Prostate gland (tissue), 2 donors: ENCODE data around the gene TMEM131. TPM values are rescaled to one million over a fixed set of nuclear protein-coding genes. Genes with fewer than 3 reads are reported as not detected.

ENCODE experiments used
- DNase-seq: peaks from one replicate; pipeline ENCODE4 v3.0.0-alpha.2; 2019; ENCODE audit warnings: low spot score
- H3K27ac ChIP-seq, 2 donors: fragments of 200-600 bp; sonication (generic); 2 replicates each; pipeline ENCODE4 v1.5.1; 2017 to 2019
- H3K27me3 ChIP-seq: fragments of 200-600 bp; sonication (generic); replicated peaks from 2 replicates; pipeline ENCODE4 v1.5.1; 2019; ENCODE audit not compliant: insufficient read depth
- H3K36me3 ChIP-seq, 2 donors: fragments of 200-600 bp; sonication (generic); 1 replicate in 1 of 2; 2 replicates in 1 of 2; pipeline versions ENCODE4 v1.5.1 to v1.8.1; 2017 to 2019
- H3K4me1 ChIP-seq: fragments of 200-600 bp; sonication (generic); replicated peaks from 2 replicates; pipeline ENCODE4 v1.5.1; 2019
- H3K4me3 ChIP-seq, 2 donors: fragments of 200-600 bp; sonication (generic); 2 replicates each; pipeline ENCODE4 v1.5.1; 2017 to 2019
- H3K9me3 ChIP-seq: fragments of 200-600 bp; sonication (generic); 2 replicates; pipeline ENCODE4 v1.5.1; 2017
- CTCF ChIP-seq, 4 experiments: fragments of 200-600 bp in 2 of 4; fragments of 450-650 bp in 2 of 4; sonication (generic) in 2 of 4; IDR thresholded peaks; 1 replicate in 3 of 4; 2 replicates in 1 of 4; pipeline ENCODE4 v1.5.1; 2016 to 2019; ENCODE audit warnings: antibody characterized with exemption in 4 of 4, mild to moderate bottlenecking in 2 of 4, moderate library complexity in 2 of 4
- POLR2A ChIP-seq: fragments of 450-650 bp; IDR thresholded peaks from one replicate; pipeline ENCODE4 v1.6.1; 2016; ENCODE audit warnings: antibody characterized with exemption, mild to moderate bottlenecking
- POLR2AphosphoS5 ChIP-seq: sonication (generic); formaldehyde crosslinking; IDR thresholded peaks from one replicate; pipeline ENCODE4 v1.6.1; 2017; ENCODE audit warnings: antibody characterized with exemption
- WGBS: methylation state at CpG from one replicate; pipeline ENCODE4 v1.1.5; 2018; 5-methylcytosine and 5-hydroxymethylcytosine counted together
- intact Hi-C: fragments of 100-400 bp; cut with DNase I; formaldehyde crosslinking; loops from one replicate; pipeline ENCODE4 v1.14.2; 2022
- total RNA-seq, 2 donors: library from RNA; depleted of rRNA; stranded (reverse); fragments of >200 nt; gene quantifications; one replicate each; pipeline ENCODE4 v1.1.0, GENCODE V29; 2016

TMEM131 gene
- total RNA-seq, 2 donors from 2014 or later = 40.6 to 42.0 TPM

- no peaks in the 10 kb centered on the region for H3K36me3 ChIP-seq
- intact Hi-C loops = no loop called here
- TF ChIP-seq CTCF (IDR thresholded peaks at IDR 0.05) (no peak), POLR2AphosphoS5 (no peak), POLR2A (no peak)
- no peaks in the 10 kb centered on the region for H3K9me3 ChIP-seq
- no peaks in the 10 kb centered on the region for H3K27me3 ChIP-seq
- H3K27ac ChIP-seq = no peak overlapping the region
- H3K4me1 ChIP-seq = peaks cover 5% of the 10 kb centered on the region
- H3K4me3 ChIP-seq = no peak overlapping the region
- no peak for DNase-seq
- WGBS = 59% methylated on average over 4 of the region's 4 CpGs
Measured at GRCh38 chr2:97969081-97970067, 26.4 kb downstream of the TMEM131 start.

GRCh38 chr2:97967931-97968627 lies 27.7 kb downstream of the TMEM131 start:
- 96% methylated on average over 7 of the region's 7 CpGs for WGBS
- no peak for DNase-seq
- TF ChIP-seq POLR2AphosphoS5 = no peak
- Histone ChIP-seq H3K4me3 (no peak overlapping the region), H3K27ac (no peak overlapping the region), H3K36me3 (no peaks in the 10 kb centered on the region), H3K9me3 (no peaks in the 10 kb centered on the region), H3K27me3 (no peaks in the 10 kb centered on the region), H3K4me1 (peaks cover 5% of the 10 kb centered on the region)
- intact Hi-C loops = no loop called here

- TF ChIP-seq POLR2A (no peak), POLR2AphosphoS5 (no peak), CTCF (IDR thresholded peaks at IDR 0.05) (no peak)
- DNase-seq = no peak
- H3K4me1 ChIP-seq = peaks cover 5% of the 10 kb centered on the region
- no peaks in the 10 kb centered on the region for H3K27me3 ChIP-seq
- no peaks in the 10 kb centered on the region for H3K36me3 ChIP-seq
- intact Hi-C loops = no loop called here
- H3K27ac ChIP-seq = no peak overlapping the region
- H3K4me3 ChIP-seq = no peak overlapping the region
- no peaks in the 10 kb centered on the region for H3K9me3 ChIP-seq
Measured at GRCh38 chr2:97967216-97967592, 28.5 kb downstream of the TMEM131 start.

- Histone ChIP-seq H3K36me3 (no peaks in the 10 kb centered on the region), H3K27me3 (no peaks in the 10 kb centered on the region), H3K27ac (no peak overlapping the region), H3K4me1 (peaks cover 5% of the 10 kb centered on the region), H3K4me3 (no peak overlapping the region), H3K9me3 (no peaks in the 10 kb centered on the region)
- WGBS = 73% methylated on average over 3 of the region's 3 CpGs
- intact Hi-C loops = no loop called here
- DNase-seq = no peak
- TF ChIP-seq POLR2AphosphoS5 (no peak), POLR2A (no peak), CTCF (IDR thresholded peaks at IDR 0.05) (no peak)
Measured at GRCh38 chr2:97966545-97967215, 29.1 kb downstream of the TMEM131 start.

GRCh38 chr2:97965116-97965515 lies 30.6 kb downstream of the TMEM131 start:
- no peak for DNase-seq
- H3K27me3 ChIP-seq = no peaks in the 10 kb centered on the region
- intact Hi-C loops = no loop called here
- WGBS = 81% methylated on average over 12 of the region's 12 CpGs
- TF ChIP-seq POLR2A (no peak), CTCF (IDR thresholded peaks at IDR 0.05) (no peak), POLR2AphosphoS5 (no peak)
- H3K4me1 ChIP-seq = no peaks in the 10 kb centered on the region
- H3K4me3 ChIP-seq = no peak overlapping the region
- no peaks in the 10 kb centered on the region for H3K9me3 ChIP-seq
- H3K27ac ChIP-seq = no peak overlapping the region
- H3K36me3 ChIP-seq = no peaks in the 10 kb centered on the region
